Trophoblast cell (in vitro differentiated cells and primary cell): ENCODE results near the gene PPTC7.
"Not testable (repeated sequence)": the region's sequence is repeated elsewhere in the genome, so short reads cannot be mapped to it uniquely, and the experiment has no call there.

Source experiments
- DNase-seq, 2 donors: peaks; one replicate each; pipeline ENCODE4 v3.0.0-alpha.2; 2016
- H2AFZ ChIP-seq: 2 replicates; pipeline ENCODE4 v1.6.1; 2013; ENCODE audit warnings: low read length, moderate library complexity, mild to moderate bottlenecking; ENCODE audit not compliant: insufficient read depth, poor library complexity
- H2AK5ac ChIP-seq: 2 replicates; pipeline ENCODE4 v1.6.1; 2013; ENCODE audit warnings: mild to moderate bottlenecking, low read length
- H2BK120ac ChIP-seq: 2 replicates; pipeline ENCODE4 v1.6.1; 2013; ENCODE audit warnings: low read length, mild to moderate bottlenecking, moderate library complexity; ENCODE audit not compliant: insufficient read depth, poor library complexity
- H2BK12ac ChIP-seq: 2 replicates; pipeline ENCODE4 v1.6.1; 2013; ENCODE audit warnings: mild to moderate bottlenecking, low read length, moderate library complexity
- H2BK5ac ChIP-seq: 2 replicates; pipeline ENCODE4 v1.6.1; 2013; ENCODE audit warnings: low read length, low read depth, moderate library complexity, mild to moderate bottlenecking; ENCODE audit not compliant: poor library complexity
- H3K14ac ChIP-seq: 2 replicates; pipeline ENCODE4 v1.6.1; 2013; ENCODE audit warnings: mild to moderate bottlenecking, low read length
- H3K18ac ChIP-seq: 2 replicates; pipeline ENCODE4 v1.6.1; 2013; ENCODE audit warnings: mild to moderate bottlenecking, low read length
- H3K23ac ChIP-seq: 2 replicates; pipeline ENCODE4 v1.6.1; 2013; ENCODE audit warnings: low read length
- H3K27ac ChIP-seq: 2 replicates; pipeline ENCODE4 v1.5.1; 2013; ENCODE audit warnings: low read depth, mild to moderate bottlenecking, inconsistent platforms, low read length, moderate library complexity
- H3K27me3 ChIP-seq: 2 replicates; pipeline ENCODE4 v1.6.1; 2013; ENCODE audit warnings: inconsistent platforms, mild to moderate bottlenecking, low read length, moderate library complexity; ENCODE audit not compliant: insufficient read depth
- H3K36me3 ChIP-seq, 2 experiments: 1 replicate in 1 of 2; 2 replicates in 1 of 2; pipeline ENCODE4 v1.6.1; 2013; ENCODE audit warnings: low read length in 2 of 2, mild to moderate bottlenecking in 2 of 2, moderate library complexity in 1 of 2; ENCODE audit not compliant: insufficient read depth in 2 of 2, control insufficient read depth in 1 of 2
- H3K4ac ChIP-seq: 2 replicates; pipeline ENCODE4 v1.6.1; 2013; ENCODE audit warnings: low read depth, mild to moderate bottlenecking, low read length, moderate library complexity
- H3K4me1 ChIP-seq, 2 experiments: 1 replicate in 1 of 2; 2 replicates in 1 of 2; pipeline ENCODE4 v1.6.1; 2013; ENCODE audit warnings: low read length in 2 of 2, mild to moderate bottlenecking in 2 of 2, moderate library complexity in 1 of 2; ENCODE audit not compliant: insufficient read depth in 2 of 2, control insufficient read depth in 1 of 2
- H3K4me2 ChIP-seq: 2 replicates; pipeline ENCODE4 v1.6.1; 2013; ENCODE audit warnings: inconsistent platforms, mild to moderate bottlenecking, low read length, moderate library complexity
- H3K4me3 ChIP-seq: 2 replicates; pipeline ENCODE4 v1.5.1; 2013; ENCODE audit warnings: mild to moderate bottlenecking, low read depth, low read length, inconsistent platforms
- H3K79me1 ChIP-seq: one replicate; pipeline ENCODE4 v1.6.1; 2013; ENCODE audit warnings: low read length
- H3K79me2 ChIP-seq: 2 replicates; pipeline ENCODE4 v1.6.1; 2013; ENCODE audit warnings: low read length, mild to moderate bottlenecking; ENCODE audit not compliant: control insufficient read depth, insufficient read depth, poor library complexity
- H3K9ac ChIP-seq: 2 replicates; pipeline ENCODE4 v1.6.1; 2013; ENCODE audit warnings: mild to moderate bottlenecking, low read length
- H3K9me3 ChIP-seq: 2 replicates; pipeline ENCODE4 v1.6.1; 2013; ENCODE audit warnings: low read depth, mild to moderate bottlenecking, control low read depth, inconsistent platforms, low read length; ENCODE audit not compliant: insufficient read depth
- H4K12ac ChIP-seq: 2 replicates; pipeline ENCODE4 v1.6.1; 2013; ENCODE audit warnings: low read depth, mild to moderate bottlenecking, low read length, moderate library complexity
- H4K8ac ChIP-seq: 2 replicates; pipeline ENCODE4 v1.6.1; 2013; ENCODE audit warnings: low read depth, mild to moderate bottlenecking, low read length, moderate library complexity
- H4K91ac ChIP-seq: one replicate; pipeline ENCODE4 v1.6.1; 2013; ENCODE audit warnings: low read depth, mild to moderate bottlenecking, low read length, moderate library complexity
- WGBS: extraction: QIAGEN DNeasy Blood & Tissue Kit; methylation state at CpG from one replicate; pipeline ENCODE4 v1.1.7; 2013; ENCODE audit warnings: missing lambda C conversion rate; ENCODE audit not compliant: insufficient read length, insufficient coverage; ENCODE audit errors: extremely low coverage; 5-methylcytosine and 5-hydroxymethylcytosine counted together

Gene PPTC7

DNA sequence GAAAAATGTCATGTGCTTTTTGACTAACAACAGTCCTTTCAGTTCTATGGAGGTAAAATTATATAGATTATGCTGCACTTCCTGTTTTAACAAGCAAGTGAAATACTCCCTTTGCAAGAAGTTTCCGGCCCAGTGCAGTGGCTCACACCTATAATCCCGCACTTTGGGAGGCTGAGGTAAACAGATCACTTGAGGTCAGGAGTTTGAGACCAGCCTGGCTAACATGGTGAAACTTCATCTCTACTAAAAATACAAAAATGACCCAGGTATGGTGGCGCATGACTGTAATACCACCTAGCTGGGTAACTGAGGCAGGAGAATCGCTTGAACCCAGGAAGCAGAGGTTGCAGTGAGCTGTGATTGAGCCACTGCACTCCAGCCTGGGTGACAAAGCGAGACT lies 20.7 kb downstream of the PPTC7 start:
- not testable (repeated sequence) for H2AFZ ChIP-seq, H3K36me3 ChIP-seq, H3K18ac ChIP-seq, H4K8ac ChIP-seq, H3K9me3 ChIP-seq, H2AK5ac ChIP-seq, H3K9ac ChIP-seq, H3K4me3 ChIP-seq, H2BK12ac ChIP-seq, H3K4me2 ChIP-seq, H3K4ac ChIP-seq, H3K14ac ChIP-seq, H4K91ac ChIP-seq, H3K23ac ChIP-seq, H3K79me2 ChIP-seq, H2BK5ac ChIP-seq, H3K4me1 ChIP-seq, H4K12ac ChIP-seq, H3K27me3 ChIP-seq, H3K27ac ChIP-seq, H3K79me1 ChIP-seq, H2BK120ac ChIP-seq
- peak in 1 of 2 donors; percentile 33 for DNase-seq
- WGBS, result no CpG with 5 or more reads among the region's 5 CpGs

DNA sequence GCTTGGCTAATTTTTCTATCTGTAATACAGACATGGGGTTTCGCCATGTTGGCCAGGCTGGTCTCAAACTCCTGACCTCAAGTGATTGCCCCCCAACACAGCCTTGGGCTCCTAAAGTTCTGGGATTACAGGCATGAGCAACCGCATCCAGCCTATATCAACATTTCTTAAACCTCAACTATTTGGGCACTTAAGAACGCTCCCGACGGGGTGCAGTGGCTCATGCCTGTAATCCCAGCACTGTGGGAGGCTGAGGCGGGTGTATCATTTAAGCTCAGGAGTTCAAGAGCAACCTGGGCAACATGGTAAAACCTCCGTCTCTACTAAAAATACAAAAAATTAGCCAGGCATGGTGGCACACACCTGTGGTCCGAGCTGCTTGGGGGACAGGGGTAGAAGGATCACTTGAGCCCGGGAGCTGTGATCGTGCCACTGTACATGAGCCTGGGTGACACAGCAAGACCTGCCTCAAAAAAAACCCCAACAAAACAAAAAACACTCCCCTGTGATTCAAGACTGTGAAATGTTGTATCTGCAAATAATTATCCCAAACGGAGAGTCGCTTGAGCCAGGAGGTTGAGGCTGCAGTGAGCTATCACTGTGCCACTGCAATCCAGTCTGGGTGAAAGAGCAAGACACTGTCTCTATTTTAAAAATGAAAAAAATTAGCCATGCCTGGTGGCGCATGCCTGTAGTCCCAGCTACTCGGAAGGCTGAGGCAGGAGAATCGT lies 21.5 kb downstream of the PPTC7 start:
- no peak overlapping the region for H3K18ac ChIP-seq
- H4K91ac ChIP-seq, result no peak overlapping the region
- H3K9me3 ChIP-seq, result no peaks in the 10 kb centered on the region
- H3K79me2 ChIP-seq, result no peaks in the 10 kb centered on the region
- no peak overlapping the region for H3K4me3 ChIP-seq
- no CpG with 5 or more reads among the region's 15 CpGs for WGBS
- peaks cover 0 to 4% of the 10 kb centered on the region in 2 experiments for H3K4me1 ChIP-seq
- H3K9ac ChIP-seq, result no peak overlapping the region
- no peak overlapping the region for H4K12ac ChIP-seq
- H3K27me3 ChIP-seq, result no peaks in the 10 kb centered on the region
- H3K36me3 ChIP-seq, result no peaks in the 10 kb centered on the region
- no peak overlapping the region for H3K4ac ChIP-seq
- H3K4me2 ChIP-seq, result no peak overlapping the region
- peak; percentile 83 to 91 for DNase-seq
- H3K23ac ChIP-seq, result no peak overlapping the region
- H3K79me1 ChIP-seq, result no peaks in the 10 kb centered on the region
- no peak overlapping the region for H2BK12ac ChIP-seq
- no peak overlapping the region for H2BK5ac ChIP-seq
- H2AFZ ChIP-seq, result no peak overlapping the region
- no peak overlapping the region for H3K14ac ChIP-seq
- no peak overlapping the region for H2BK120ac ChIP-seq
- no peak overlapping the region for H3K27ac ChIP-seq
- H4K8ac ChIP-seq, result no peak overlapping the region
- H2AK5ac ChIP-seq, result no peak overlapping the region

DNA sequence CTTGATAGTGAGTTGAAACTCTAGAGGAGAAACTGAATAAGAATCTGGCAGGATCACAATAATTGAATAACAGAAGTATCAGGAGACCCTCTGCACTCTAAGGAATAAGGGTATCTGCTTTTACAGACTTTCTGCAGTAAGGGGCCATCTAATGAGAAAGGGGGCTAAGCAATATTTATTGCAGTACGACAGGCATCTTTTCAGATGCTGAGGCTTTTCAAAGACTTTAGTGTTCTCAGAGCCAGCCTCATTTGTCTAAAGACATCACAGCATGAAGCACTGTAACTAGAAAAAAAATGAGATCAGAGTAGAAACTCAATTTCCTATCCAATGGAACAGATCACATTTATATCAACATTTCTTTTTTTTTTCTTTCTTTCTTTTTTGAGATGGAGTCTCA lies 22.2 kb downstream of the PPTC7 start:
- WGBS, result no CpG with 5 or more reads among the region's 1 CpG
- H3K4ac ChIP-seq, result no peak overlapping the region

DNA sequence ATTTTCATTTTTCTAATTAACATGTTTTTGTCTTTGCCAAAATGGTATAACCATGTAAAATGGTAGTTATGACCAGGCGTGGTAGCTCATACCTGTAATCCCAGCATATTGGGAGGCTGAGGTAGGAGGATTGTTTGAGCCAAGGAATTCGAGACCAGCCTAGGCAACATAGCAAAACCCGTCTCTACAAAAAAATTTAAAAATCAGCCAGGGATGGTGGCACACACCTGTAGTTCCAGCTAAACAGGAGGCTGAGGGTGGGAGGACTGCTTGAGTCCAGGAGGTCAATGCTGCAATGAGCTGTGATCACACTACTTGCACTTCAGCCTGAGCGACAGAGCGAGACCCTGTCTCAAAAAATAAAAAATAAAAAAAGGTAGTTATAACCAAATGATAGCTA lies 23.1 kb downstream of the PPTC7 start:
- peak; percentile 62 to 87 for DNase-seq
- no peaks in the 10 kb centered on the region for H3K9me3 ChIP-seq
- no peaks in the 10 kb centered on the region for H3K36me3 ChIP-seq
- no peak overlapping the region for H4K91ac ChIP-seq
- H4K8ac ChIP-seq, result no peak overlapping the region
- no peak overlapping the region for H3K23ac ChIP-seq
- no peaks in the 10 kb centered on the region for H3K79me1 ChIP-seq
- H3K4me2 ChIP-seq, result no peak overlapping the region
- no peak overlapping the region for H2BK12ac ChIP-seq
- no peak overlapping the region for H3K14ac ChIP-seq
- H3K9ac ChIP-seq, result no peak overlapping the region
- H2BK120ac ChIP-seq, result no peak overlapping the region
- no peaks in the 10 kb centered on the region for H3K4me1 ChIP-seq
- H2AFZ ChIP-seq, result no peak overlapping the region
- H3K4ac ChIP-seq, result no peak overlapping the region
- H3K18ac ChIP-seq, result no peak overlapping the region
- H3K79me2 ChIP-seq, result no peaks in the 10 kb centered on the region
- no peak overlapping the region for H3K4me3 ChIP-seq
- H3K27me3 ChIP-seq, result no peaks in the 10 kb centered on the region
- H4K12ac ChIP-seq, result no peak overlapping the region
- H2AK5ac ChIP-seq, result no peak overlapping the region
- H2BK5ac ChIP-seq, result no peak overlapping the region
- no peak overlapping the region for H3K27ac ChIP-seq
- WGBS, result no CpG with 5 or more reads among the region's 5 CpGs

More for the DNA sequence above, 22.2 kb downstream of the PPTC7 start:
- Histone ChIP-seq H3K79me2 (no peaks in the 10 kb centered on the region), H2BK12ac (no peak overlapping the region), H3K9ac (no peak overlapping the region), H3K14ac (no peak overlapping the region), H3K4me1 (no peaks in the 10 kb centered on the region), H3K36me3 (no peaks in the 10 kb centered on the region), H2BK120ac (no peak overlapping the region), H4K8ac (no peak overlapping the region), H3K4me3 (no peak overlapping the region), H4K12ac (no peak overlapping the region), H3K27ac (no peak overlapping the region), H2AFZ (no peak overlapping the region), H3K4me2 (no peak overlapping the region), H4K91ac (no peak overlapping the region), H3K23ac (no peak overlapping the region), H2AK5ac (no peak overlapping the region), H3K79me1 (no peaks in the 10 kb centered on the region), H2BK5ac (no peak overlapping the region), H3K27me3 (no peaks in the 10 kb centered on the region), H3K18ac (no peak overlapping the region), H3K9me3 (no peaks in the 10 kb centered on the region)
- DNase-seq, result no peak
